HG02870 (cell line): ENCODE measurements around the gene SEMA4B.
A peak's percentile ranks its signal among the peaks of the same experiment; 100 is the strongest.
"Not testable (repeated sequence)": the region's sequence is repeated elsewhere in the genome, so short reads cannot be mapped to it uniquely, and the experiment has no call there.

Experiments used
- ATAC-seq: cut with Tn5 transposase; IDR thresholded peaks from one replicate; pipeline ENCODE4 v1.9.1; 2021; ENCODE audit warnings: mild to moderate bottlenecking, moderate library complexity; ENCODE audit not compliant: unreplicated experiment

Gene SEMA4B

GRCh38 chr15:90181776-90182175 is 19.4 kb upstream of the SEMA4B start:
- no peak for ATAC-seq

GRCh38 chr15:90184119-90184785 is 16.9 kb upstream of the SEMA4B start:
- ATAC-seq = peak; percentile 50

GRCh38 chr15:90184786-90185704 is 16.1 kb upstream of the SEMA4B start:
- peak; percentile 66 for ATAC-seq

GRCh38 chr15:90187257-90187868 is 13.8 kb upstream of the SEMA4B start:
- no peak for ATAC-seq

GRCh38 chr15:90188065-90188464 is 13.1 kb upstream of the SEMA4B start:
- not testable (repeated sequence) for ATAC-seq

- no peak for ATAC-seq
Measured at GRCh38 chr15:90188914-90189748, 12.0 kb upstream of the SEMA4B start.

- no peak for ATAC-seq
Measured at GRCh38 chr15:90189781-90190467, 11.2 kb upstream of the SEMA4B start.

GRCh38 chr15:90190606-90191343 is 10.4 kb upstream of the SEMA4B start:
- no peak for ATAC-seq

GRCh38 chr15:90191344-90191687 is 9.8 kb upstream of the SEMA4B start:
- no peak for ATAC-seq

GRCh38 chr15:90191794-90192509 is 9.2 kb upstream of the SEMA4B start:
- no peak for ATAC-seq

GRCh38 chr15:90192961-90193786 is 8.0 kb upstream of the SEMA4B start:
- no peak for ATAC-seq

- no peak for ATAC-seq
Measured at GRCh38 chr15:90194655-90195054, 6.5 kb upstream of the SEMA4B start.

GRCh38 chr15:90200534-90201129 is 498 bp upstream of the SEMA4B start:
- ATAC-seq = peak; percentile 25

- no peak for ATAC-seq
Measured at GRCh38 chr15:90201944-90202375, 830 bp downstream of the SEMA4B start.

GRCh38 chr15:90202929-90203328 is 1.8 kb downstream of the SEMA4B start:
- no peak for ATAC-seq

- ATAC-seq = no peak
Measured at GRCh38 chr15:90203473-90203872, 2.3 kb downstream of the SEMA4B start.

- ATAC-seq = no peak
Measured at GRCh38 chr15:90203922-90204321, 2.8 kb downstream of the SEMA4B start.
